H1 (cell line): Measurements from ENCODE around the gene PLPP4. TPM values are rescaled to one million over a fixed set of nuclear protein-coding genes. Genes with fewer than 3 reads are reported as not detected.

Source experiments
- CTCF ChIA-PET: fragments of 300-600 bp; sonication (Branson Sonifier 250); formaldehyde crosslinking; loops from one replicate; lab custom pipeline; 2021; ENCODE audit not compliant: partially characterized antibody; lab: Charles Lee
- POLR2A ChIA-PET: fragments of 300-600 bp; sonication (Branson Sonifier 250); formaldehyde crosslinking; loops from one replicate; lab custom pipeline; 2021; ENCODE audit warnings: inconsistent platforms; ENCODE audit not compliant: partially characterized antibody; lab: Charles Lee
- DNase-seq, 2 experiments: peaks; one replicate each; pipeline versions ENCODE4 v3.0.0 to v3.0.0-alpha.2; 2010 to 2022; ENCODE audit warnings: low spot score in 2 of 2, low read depth in 1 of 2, mixed read lengths in 1 of 2
- FAIRE-seq: peaks from 2 replicates; lab custom pipeline; 2011; peaks lifted over from hg19 to GRCh38; lab: Jason Lieb, UNC
- H2AFZ ChIP-seq: 2 replicates; pipeline ENCODE4 v1.8.1; 2012; ENCODE audit warnings: low read length, inconsistent platforms
- H2AK5ac ChIP-seq: 2 replicates; pipeline ENCODE4 v1.6.1; 2013; ENCODE audit warnings: low read depth, low read length
- H2BK120ac ChIP-seq: replicated peaks from 2 replicates; pipeline ENCODE3; 2013; ENCODE audit warnings: low read depth, low read length, inconsistent platforms
- H2BK12ac ChIP-seq: 2 replicates; pipeline ENCODE4 v1.6.1; 2013; ENCODE audit warnings: low read depth, low read length
- H2BK15ac ChIP-seq: 2 replicates; pipeline ENCODE4 v1.6.1; 2013; ENCODE audit warnings: low read length
- H2BK20ac ChIP-seq: 2 replicates; pipeline ENCODE4 v1.6.1; 2013; ENCODE audit warnings: low read length
- H2BK5ac ChIP-seq: 2 replicates; pipeline ENCODE4 v1.6.1; 2013; ENCODE audit warnings: low read depth, low read length
- H3K14ac ChIP-seq: 2 replicates; pipeline ENCODE4 v1.6.1; 2013; ENCODE audit warnings: inconsistent platforms; ENCODE audit not compliant: insufficient read length
- H3K18ac ChIP-seq: 2 replicates; pipeline ENCODE4 v1.6.1; 2013; ENCODE audit warnings: low read length; ENCODE audit errors: extremely low read depth
- H3K23ac ChIP-seq: 2 replicates; pipeline ENCODE4 v1.6.1; 2013; ENCODE audit warnings: inconsistent platforms; ENCODE audit not compliant: insufficient read length
- H3K23me2 ChIP-seq: 2 replicates; pipeline ENCODE4 v1.6.1; 2013; ENCODE audit warnings: low read depth, low read length
- H3K27ac ChIP-seq: 2 replicates; pipeline ENCODE4 v1.6.1; 2011; ENCODE audit warnings: low read depth, low read length, inconsistent platforms
- H3K27me3 ChIP-seq, 4 experiments: replicated peaks in 1 of 4; 1 replicate in 1 of 4; 2 replicates in 3 of 4; pipeline versions ENCODE4 v1.6.1 to v1.8.1; 2011 to 2013; ENCODE audit warnings: low read length in 3 of 4, mild to moderate bottlenecking in 3 of 4, inconsistent platforms in 2 of 4, mixed read lengths in 2 of 4, moderate library complexity in 1 of 4; ENCODE audit not compliant: control insufficient read depth in 3 of 4, insufficient read depth in 3 of 4; ENCODE audit errors: extremely low read depth in 1 of 4
- H3K36me3 ChIP-seq, 4 experiments: 2 replicates each; pipeline versions ENCODE4 v1.6.1 to v1.8.1; 2011 to 2013; ENCODE audit warnings: mild to moderate bottlenecking in 4 of 4, low read length in 3 of 4, moderate library complexity in 2 of 4, control low read depth in 1 of 4, inconsistent platforms in 1 of 4; ENCODE audit not compliant: insufficient read depth in 4 of 4, control insufficient read depth in 2 of 4
- H3K4ac ChIP-seq: replicated peaks from 2 replicates; pipeline ENCODE3; 2013; ENCODE audit warnings: low read length, low read depth, mixed read lengths, inconsistent platforms; ENCODE audit not compliant: insufficient read length
- H3K4me1 ChIP-seq, 4 experiments: replicated peaks in 1 of 4; 1 replicate in 1 of 4; 2 replicates in 3 of 4; pipeline versions ENCODE4 v1.6.1 to v1.8.1; 2011 to 2013; ENCODE audit warnings: low read length in 3 of 4, inconsistent platforms in 2 of 4, mixed read lengths in 1 of 4; ENCODE audit not compliant: insufficient read depth in 4 of 4, control insufficient read depth in 3 of 4
- H3K4me2 ChIP-seq, 2 experiments: 2 replicates each; pipeline versions ENCODE4 v1.6.1 to v1.8.1; 2011 to 2013; ENCODE audit warnings: low read depth in 2 of 2, low read length in 2 of 2, control low read depth in 1 of 2, inconsistent platforms in 1 of 2, mild to moderate bottlenecking in 1 of 2; ENCODE audit not compliant: insufficient read depth in 1 of 2
- H3K4me3 ChIP-seq, 4 experiments: fragments of 200-600, 300-600 bp in 1 of 4; sonication (generic), shearing (Covaris generic), sonication (Bioruptor Twin) in 1 of 4; 2 replicates each; pipeline versions ENCODE4 v1.5.1 to v1.8.1; 2011 to 2016; ENCODE audit warnings: low read length in 4 of 4, low read depth in 3 of 4, control low read depth in 2 of 4, inconsistent platforms in 2 of 4, mild to moderate bottlenecking in 2 of 4, mixed read lengths in 1 of 4, moderate library complexity in 1 of 4; ENCODE audit not compliant: insufficient read depth in 2 of 4; ENCODE audit errors: extremely low read depth in 1 of 4
- H3K56ac ChIP-seq: replicated peaks from 2 replicates; pipeline ENCODE3; 2013; ENCODE audit warnings: low read depth, mild to moderate bottlenecking, mixed read lengths, low read length, inconsistent platforms; ENCODE audit not compliant: insufficient read length
- H3K79me1 ChIP-seq: 2 replicates; pipeline ENCODE4 v1.6.1; 2013; ENCODE audit warnings: low read depth, low read length, control low read depth
- H3K79me2 ChIP-seq, 2 experiments: 2 replicates each; pipeline versions ENCODE4 v1.6.1 to v1.8.1; 2012 to 2013; ENCODE audit warnings: low read length in 2 of 2, mild to moderate bottlenecking in 2 of 2, inconsistent platforms in 1 of 2; ENCODE audit not compliant: insufficient read depth in 2 of 2, control insufficient read depth in 1 of 2
- H3K9ac ChIP-seq, 4 experiments: replicated peaks in 1 of 4; 1 replicate in 1 of 4; 2 replicates in 3 of 4; pipeline versions ENCODE4 v1.6.1 to v1.8.1; 2011 to 2013; ENCODE audit warnings: low read depth in 3 of 4, low read length in 3 of 4, control low read depth in 2 of 4, mild to moderate bottlenecking in 2 of 4, moderate library complexity in 2 of 4, inconsistent platforms in 1 of 4; ENCODE audit errors: extremely low read depth in 1 of 4
- H3K9me3 ChIP-seq, 2 experiments: 2 replicates each; pipeline versions ENCODE4 v1.6.1 to v1.8.1; 2012 to 2013; ENCODE audit warnings: mild to moderate bottlenecking in 2 of 2, moderate library complexity in 2 of 2, control low read depth in 1 of 2, inconsistent platforms in 1 of 2, low read depth in 1 of 2, low read length in 1 of 2, mixed read lengths in 1 of 2; ENCODE audit not compliant: insufficient read depth in 2 of 2
- H4K20me1 ChIP-seq, 2 experiments: replicated peaks in 1 of 2; 2 replicates each; pipeline versions ENCODE3 to v1.8.1; 2011 to 2013; ENCODE audit warnings: inconsistent platforms in 2 of 2, low read length in 2 of 2, mild to moderate bottlenecking in 1 of 2; ENCODE audit not compliant: insufficient read depth in 2 of 2, control insufficient read depth in 1 of 2
- H4K5ac ChIP-seq: 2 replicates; pipeline ENCODE4 v1.6.1; 2013; ENCODE audit warnings: low read length, low read depth, mixed read lengths, inconsistent platforms; ENCODE audit not compliant: insufficient read length
- H4K8ac ChIP-seq: 2 replicates; pipeline ENCODE4 v1.8.0; 2013; ENCODE audit warnings: mild to moderate bottlenecking, moderate library complexity, low read length, inconsistent platforms; ENCODE audit not compliant: insufficient read depth; ENCODE audit errors: extremely low read depth
- H4K91ac ChIP-seq: replicated peaks from 2 replicates; pipeline ENCODE3; 2013; ENCODE audit warnings: low read length, mixed read lengths, inconsistent platforms; ENCODE audit not compliant: insufficient read length
- CTBP2 ChIP-seq: IDR thresholded peaks from 2 replicates; pipeline ENCODE4 v1.7.0; 2011; ENCODE audit warnings: borderline replicate concordance, mild to moderate bottlenecking, moderate library complexity, mixed read lengths, low read length; ENCODE audit not compliant: insufficient read depth, insufficient read length
- EZH2 ChIP-seq: fragments of 200-600 bp; sonication (generic); IDR thresholded peaks from 2 replicates; pipeline ENCODE4 v1.7.1; 2012; ENCODE audit warnings: low read depth, mild to moderate bottlenecking, moderate library complexity, low read length, inconsistent platforms; ENCODE audit not compliant: severe bottlenecking
- KDM4A ChIP-seq: IDR thresholded peaks from one replicate; pipeline ENCODE4 v1.7.1; 2012; ENCODE audit warnings: low read depth, mild to moderate bottlenecking, moderate library complexity, low read length, inconsistent platforms; ENCODE audit not compliant: severe bottlenecking
- MAFK ChIP-seq: IDR thresholded peaks from 2 replicates; pipeline ENCODE4 v1.6.1; 2012; ENCODE audit warnings: low read depth, mild to moderate bottlenecking, improper control_type of control experiment, low read length
- SAP30 ChIP-seq: fragments of 300-600 bp; sonication (generic); IDR thresholded peaks from 2 replicates; pipeline ENCODE4 v1.7.1; 2012; ENCODE audit warnings: low read length, moderate library complexity, mild to moderate bottlenecking, inconsistent platforms; ENCODE audit not compliant: insufficient read depth, insufficient replicate concordance
- SIX5 ChIP-seq: IDR thresholded peaks from 2 replicates; pipeline ENCODE4 v1.6.1; 2011; ENCODE audit warnings: mild to moderate bottlenecking, low read depth, low read length
- SP1 ChIP-seq: IDR thresholded peaks from 2 replicates; pipeline ENCODE4 v1.6.1; 2011; ENCODE audit warnings: low read depth, low read length
- TAF1 ChIP-seq: IDR thresholded peaks from 2 replicates; pipeline ENCODE4 v1.6.1; 2011; ENCODE audit warnings: mild to moderate bottlenecking, low read depth, low read length
- YY1 ChIP-seq: IDR thresholded peaks from 2 replicates; pipeline ENCODE4 v1.6.1; 2011; ENCODE audit warnings: low read depth, mild to moderate bottlenecking, low read length
- ZNF274 ChIP-seq: IDR thresholded peaks from 2 replicates; pipeline ENCODE4 v1.7.0; 2012; ENCODE audit warnings: low read length, borderline replicate concordance; ENCODE audit errors: extremely low read depth
- WGBS, 2 experiments: shearing (Covaris generic) in 1 of 2; methylation state at CpG; one replicate each; pipeline versions ENCODE4 v1.1.6 to v1.1.7; 2013 to 2015; ENCODE audit warnings: low lambda C conversion rate in 2 of 2, mixed read lengths in 2 of 2, inconsistent platforms in 1 of 2, low coverage in 1 of 2, missing lambda C conversion rate in 1 of 2; ENCODE audit not compliant: insufficient replicate concordance in 2 of 2, insufficient coverage in 1 of 2, insufficient read length in 1 of 2; ENCODE audit errors: extremely low coverage in 1 of 2, missing lambda C conversion rate in 1 of 2; 5-methylcytosine and 5-hydroxymethylcytosine counted together
- polyA plus RNA-seq, 7 experiments: library from polyadenylated mRNA; depleted of rRNA in 3 of 7; stranded (reverse) in 5 of 7; unstranded in 2 of 7; fragments of >200 nt in 5 of 7; fragments of 200-250 nt in 2 of 7; gene quantifications; 1 replicate in 5 of 7; 2 replicates in 1 of 7; 4 replicates in 1 of 7; pipeline versions ENCODE4 v1.2.1 to v1.2.3, GENCODE V29; 2011 to 2013; ENCODE audit warnings: missing spikeins in 2 of 7, mixed read lengths in 2 of 7
- total RNA-seq: library from RNA; stranded (reverse); fragmentation: NEBNext Ultra II Directional; extraction: Animal tissue kit (Norgen Biotek cat#: 25700); gene quantifications from 2 replicates; pipeline ENCODE4 v1.2.1, GENCODE V29; 2021
- TF ChIP-seq, protein P1 (sequence below), 3 experiments: IDR thresholded peaks; 1 replicate in 2 of 3; 2 replicates in 1 of 3; pipeline versions ENCODE4 v1.5.1 to v1.6.1; 2011; ENCODE audit warnings: low read length in 3 of 3, mild to moderate bottlenecking in 3 of 3, inconsistent platforms in 2 of 3, low read depth in 1 of 3, moderate library complexity in 1 of 3; ENCODE audit not compliant: insufficient read depth in 1 of 3; ENCODE audit errors: control extremely low read depth in 1 of 3

Gene PLPP4
- total and polyA plus RNA-seq, 2 of the 8 experiments (the other 6 are each of a cell fraction or from before 2014, with no cell fraction given): 0.30 TPM; not detected in 1

DNA sequence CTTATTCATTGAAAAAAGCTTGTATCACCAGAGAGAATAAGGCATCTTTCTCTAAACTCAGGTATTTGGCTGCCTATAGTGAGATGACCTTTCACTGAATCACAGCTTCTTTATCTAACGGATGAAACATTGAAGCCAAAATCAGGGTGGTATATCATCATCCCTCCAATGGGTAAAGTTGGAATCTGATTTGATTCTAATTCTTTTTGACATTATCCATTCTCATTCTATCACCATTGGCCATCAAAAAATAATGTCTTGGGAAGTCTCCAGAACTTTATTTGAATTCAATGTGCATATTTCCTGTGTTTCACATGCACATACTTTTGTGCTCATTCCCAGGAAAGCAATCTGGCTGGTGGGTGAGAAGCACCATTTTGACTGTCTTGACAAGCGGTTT lies 95.2 kb downstream of the PLPP4 start:
- no peak overlapping the region for H2BK15ac ChIP-seq
- ChIA-PET POLR2A (interaction anchor here (1.2 kb wide), 1 partner anchor 22 kb away, joined by 3 read pairs; no protein-coding TSS in a partner anchor), CTCF (interaction anchor here (0.9 to 1.4 kb wide), 2 partner anchors 26 to 27 kb away, joined by 3 read pairs; no protein-coding TSS in a partner anchor)
- no peak overlapping the region for H2BK12ac ChIP-seq
- H3K79me1 ChIP-seq: no peaks in the 10 kb centered on the region
- no peak overlapping the region for H4K8ac ChIP-seq
- DNase-seq (no peak), FAIRE-seq (no peak)
- no peak overlapping the region for H3K9ac ChIP-seq
- H2BK120ac ChIP-seq: no peak overlapping the region
- no peak overlapping the region for H3K18ac ChIP-seq
- H2AFZ ChIP-seq: no peak overlapping the region
- no peak overlapping the region for H4K91ac ChIP-seq
- peaks cover 0 to 9% (median 3%) of the 10 kb centered on the region in 4 experiments; a peak in 4 of 7 replicates for H3K4me1 ChIP-seq
- no peak overlapping the region for H3K4ac ChIP-seq
- H4K20me1 ChIP-seq: no peaks in the 10 kb centered on the region
- no peak overlapping the region for H2AK5ac ChIP-seq
- H3K56ac ChIP-seq: no peak overlapping the region
- peaks cover 5 to 6% of the 10 kb centered on the region in 2 experiments; a peak in 2 of 4 replicates for H3K9me3 ChIP-seq
- H2BK5ac ChIP-seq: no peak overlapping the region
- H3K23ac ChIP-seq: no peak overlapping the region
- no peaks in the 10 kb centered on the region for H3K79me2 ChIP-seq
- H3K4me3 ChIP-seq: no peak overlapping the region
- no peak overlapping the region for H3K14ac ChIP-seq
- H3K27ac ChIP-seq: no peak overlapping the region
- no peaks in the 10 kb centered on the region for H3K27me3 ChIP-seq
- H4K5ac ChIP-seq: no peak overlapping the region
- H3K4me2 ChIP-seq: no peak overlapping the region
- H3K36me3 ChIP-seq: no peaks in the 10 kb centered on the region
- H2BK20ac ChIP-seq: no peak overlapping the region
- 91% methylated on average over 2 of the region's 2 CpGs; no CpG with 5 or more reads in 1 of the 2 experiments for WGBS, 2 experiments
- no peaks in the 10 kb centered on the region; the same call in 1 of the 2 replicates for H3K23me2 ChIP-seq
- TF ChIP-seq, protein P1, sequence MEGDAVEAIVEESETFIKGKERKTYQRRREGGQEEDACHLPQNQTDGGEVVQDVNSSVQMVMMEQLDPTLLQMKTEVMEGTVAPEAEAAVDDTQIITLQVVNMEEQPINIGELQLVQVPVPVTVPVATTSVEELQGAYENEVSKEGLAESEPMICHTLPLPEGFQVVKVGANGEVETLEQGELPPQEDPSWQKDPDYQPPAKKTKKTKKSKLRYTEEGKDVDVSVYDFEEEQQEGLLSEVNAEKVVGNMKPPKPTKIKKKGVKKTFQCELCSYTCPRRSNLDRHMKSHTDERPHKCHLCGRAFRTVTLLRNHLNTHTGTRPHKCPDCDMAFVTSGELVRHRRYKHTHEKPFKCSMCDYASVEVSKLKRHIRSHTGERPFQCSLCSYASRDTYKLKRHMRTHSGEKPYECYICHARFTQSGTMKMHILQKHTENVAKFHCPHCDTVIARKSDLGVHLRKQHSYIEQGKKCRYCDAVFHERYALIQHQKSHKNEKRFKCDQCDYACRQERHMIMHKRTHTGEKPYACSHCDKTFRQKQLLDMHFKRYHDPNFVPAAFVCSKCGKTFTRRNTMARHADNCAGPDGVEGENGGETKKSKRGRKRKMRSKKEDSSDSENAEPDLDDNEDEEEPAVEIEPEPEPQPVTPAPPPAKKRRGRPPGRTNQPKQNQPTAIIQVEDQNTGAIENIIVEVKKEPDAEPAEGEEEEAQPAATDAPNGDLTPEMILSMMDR (IDR thresholded peaks at IDR 0.05; ENCODE audit: control extremely low read depth in 1 of 3, insufficient read depth in 1 of 3, low read depth in 1 of 3, low read length in 3 of 3): no peak
- TF ChIP-seq YY1 (no peak), SP1 (no peak), MAFK (no peak), CTBP2 (no peak), EZH2 (no peak), TAF1 (no peak), SAP30 (no peak), SIX5 (no peak), ZNF274 (no peak), KDM4A (no peak)
